CD14-positive monocyte (primary cell): Measurements from ENCODE around the gene ABCC11. TPM values are rescaled to one million over a fixed set of nuclear protein-coding genes. Genes with fewer than 3 reads are reported as not detected.

Experiments used
- DNase-seq, 3 donors: peaks; one replicate each; pipeline ENCODE4 v3.0.0-alpha.2; 2011 to 2022
- H2AFZ ChIP-seq: 2 replicates; pipeline ENCODE4 v1.6.0; 2012; ENCODE audit warnings: mild to moderate bottlenecking, low read depth, low read length, inconsistent platforms; ENCODE audit not compliant: insufficient read depth, poor library complexity, severe bottlenecking
- H3K27ac ChIP-seq, 2 donors: 1 replicate in 1 of 2; 2 replicates in 1 of 2; pipeline ENCODE4 v1.5.1; 2012 to 2013; ENCODE audit warnings: low read length in 2 of 2, control low read depth in 1 of 2, inconsistent platforms in 1 of 2, low read depth in 1 of 2, mild to moderate bottlenecking in 1 of 2
- H3K27me3 ChIP-seq, 2 donors: one replicate each; pipeline versions ENCODE4 v1.6.0 to v1.6.1; 2011 to 2013; ENCODE audit warnings: low read length in 2 of 2; ENCODE audit not compliant: control insufficient read depth in 2 of 2, insufficient read depth in 2 of 2
- H3K36me3 ChIP-seq, 2 donors: replicated peaks in 1 of 2; 1 replicate in 1 of 2; 2 replicates in 1 of 2; pipeline versions ENCODE4 v1.5.1 to v1.6.1; 2012 to 2013; ENCODE audit warnings: low read length in 2 of 2, control low read depth in 1 of 2, inconsistent platforms in 1 of 2, mild to moderate bottlenecking in 1 of 2; ENCODE audit not compliant: insufficient read depth in 2 of 2, control insufficient read depth in 1 of 2
- H3K4me1 ChIP-seq, 2 donors: 1 replicate in 1 of 2; 2 replicates in 1 of 2; pipeline versions ENCODE4 v1.5.1 to v1.6.1; 2012 to 2013; ENCODE audit warnings: low read length in 2 of 2, control low read depth in 1 of 2, inconsistent platforms in 1 of 2, mild to moderate bottlenecking in 1 of 2, moderate library complexity in 1 of 2; ENCODE audit not compliant: insufficient read depth in 2 of 2, control insufficient read depth in 1 of 2
- H3K4me2 ChIP-seq: replicated peaks from 2 replicates; pipeline ENCODE3; 2012; ENCODE audit warnings: low read length, moderate library complexity, mild to moderate bottlenecking; ENCODE audit not compliant: poor library complexity, severe bottlenecking; ENCODE audit errors: extremely low read depth
- H3K4me3 ChIP-seq, 3 experiments: fragments of 200-600 bp in 1 of 3; sonication (generic) in 1 of 3; replicated peaks in 1 of 3; 1 replicate in 2 of 3; 2 replicates in 1 of 3; pipeline ENCODE4 v1.5.1; 2011 to 2013; ENCODE audit warnings: low read length in 3 of 3, mild to moderate bottlenecking in 3 of 3, control low read depth in 2 of 3, low read depth in 2 of 3, inconsistent platforms in 1 of 3, moderate library complexity in 1 of 3
- H3K79me2 ChIP-seq: 2 replicates; pipeline ENCODE4 v1.6.0; 2012; ENCODE audit warnings: mild to moderate bottlenecking, control low read depth, inconsistent platforms, low read length, moderate library complexity; ENCODE audit not compliant: insufficient read depth
- H3K9ac ChIP-seq: 2 replicates; pipeline ENCODE4 v1.6.0; 2017; ENCODE audit warnings: low read length, mild to moderate bottlenecking; ENCODE audit not compliant: insufficient read depth, poor library complexity, severe bottlenecking
- H3K9me3 ChIP-seq, 2 donors: replicated peaks in 1 of 2; 1 replicate in 1 of 2; 2 replicates in 1 of 2; pipeline versions ENCODE4 v1.5.1 to v1.6.1; 2012 to 2013; ENCODE audit warnings: low read length in 2 of 2, control low read depth in 1 of 2; ENCODE audit not compliant: control insufficient read depth in 1 of 2, insufficient read depth in 1 of 2
- H4K20me1 ChIP-seq: 2 replicates; pipeline ENCODE4 v1.6.0; 2012; ENCODE audit warnings: mild to moderate bottlenecking, low read length, control low read depth, moderate library complexity; ENCODE audit not compliant: insufficient read depth
- H3K27ac Mint-ChIP-seq, 7 donors: one replicate each; pipeline ENCODE4 v1.8.0; 2020; ENCODE audit warnings: mild to moderate bottlenecking in 7 of 7, mixed read lengths in 7 of 7, moderate library complexity in 6 of 7, inconsistent platforms in 2 of 7
- H3K27me3 Mint-ChIP-seq, 3 donors: one replicate each; pipeline ENCODE4 v1.8.0; 2021 to 2022; ENCODE audit warnings: low read depth in 3 of 3, mild to moderate bottlenecking in 3 of 3, mixed read lengths in 3 of 3, moderate library complexity in 3 of 3, inconsistent platforms in 1 of 3
- H3K36me3 Mint-ChIP-seq, 2 donors: one replicate each; pipeline ENCODE4 v1.8.0; 2020; ENCODE audit warnings: mixed read lengths in 2 of 2, inconsistent platforms in 1 of 2, mild to moderate bottlenecking in 1 of 2
- H3K4me1 Mint-ChIP-seq: one replicate; pipeline ENCODE4 v1.8.0; 2020; ENCODE audit warnings: mild to moderate bottlenecking, mixed read lengths
- H3K4me3 Mint-ChIP-seq, 2 donors: one replicate each; pipeline ENCODE4 v1.8.0; 2020; ENCODE audit warnings: mild to moderate bottlenecking in 2 of 2, mixed read lengths in 2 of 2, moderate library complexity in 1 of 2
- H3K9me3 Mint-ChIP-seq, 7 donors: one replicate each; pipeline ENCODE4 v1.8.0; 2020 to 2022; ENCODE audit warnings: mixed read lengths in 7 of 7, mild to moderate bottlenecking in 6 of 7, moderate library complexity in 6 of 7, inconsistent platforms in 2 of 7
- CTCF ChIP-seq: fragments of 200-600 bp; IDR thresholded peaks from one replicate; pipeline ENCODE4 v1.8.0; 2022; ENCODE audit warnings: antibody characterized with exemption, mild to moderate bottlenecking
- WGBS: methylation state at CpG from one replicate; pipeline ENCODE4 v1.1.5; 2013; ENCODE audit warnings: missing lambda C conversion rate; ENCODE audit not compliant: insufficient coverage; 5-methylcytosine and 5-hydroxymethylcytosine counted together
- intact Hi-C, 2 donors: fragments of 100-400 bp; cut with micrococcal nuclease; formaldehyde crosslinking; loops; one replicate each; pipeline versions ENCODE4 v1.15.0 to v1.15.1; 2023
- polyA plus RNA-seq, 3 donors: library from polyadenylated mRNA; depleted of rRNA in 1 of 3; unstranded in 2 of 3; stranded (reverse) in 1 of 3; fragments of 300-500 nt in 2 of 3; fragments of >200 nt in 1 of 3; fragmentation: Illumina TruSeq in 2 of 3; gene quantifications; 1 replicate in 2 of 3; 2 replicates in 1 of 3; pipeline ENCODE4 v1.2.3, GENCODE V29; 2012 to 2021

Gene ABCC11
- polyA plus RNA-seq, 3 donors: 0.03 TPM; not detected in 2

GRCh38 chr16:48193846-48194245 lies 53.5 kb downstream of the ABCC11 start:
- 83% methylated on average over 5 of the region's 7 CpGs for WGBS
- peaks cover 0 to 4% (median 0%) of the 10 kb centered on the region in 7 donors for H3K9me3 Mint-ChIP-seq

GRCh38 chr16:48188449-48189102 lies 58.8 kb downstream of the ABCC11 start:
- intact Hi-C loops: no loop called here
- Mint-ChIP-seq H3K4me1 (peaks cover 37% of the 10 kb centered on the region), H3K27me3 (peaks cover 0 to 2% (median 0%) of the 10 kb centered on the region in 3 donors), H3K9me3 (peaks cover 0 to 3% (median 0%) of the 10 kb centered on the region in 7 donors), H3K27ac (peak overlapping the region; percentile 86 to 96 (median 92)), H3K4me3 (peak overlapping the region in 1 of 2 donors; percentile 73), H3K36me3 (peaks cover 0 to 3% of the 10 kb centered on the region in 2 donors)
- H3K9ac ChIP-seq: no peak overlapping the region
- H3K4me2 ChIP-seq: peak overlapping the region; percentile 41
- peak; percentile 82 to 91 (median 86) for DNase-seq
- peak overlapping the region; percentile 17 for H2AFZ ChIP-seq
- H3K4me1 ChIP-seq: peaks cover 26 to 28% of the 10 kb centered on the region in 2 donors
- no peaks in the 10 kb centered on the region for H3K79me2 ChIP-seq
- H3K4me3 ChIP-seq: peak overlapping the region in 1 of 3 experiments; percentile 38
- H3K9me3 ChIP-seq: no peaks in the 10 kb centered on the region
- H4K20me1 ChIP-seq: no peaks in the 10 kb centered on the region
- 41% methylated on average over 5 of the region's 6 CpGs for WGBS
- peak overlapping the region; percentile 38 to 75 for H3K27ac ChIP-seq
- H3K36me3 ChIP-seq: no peaks in the 10 kb centered on the region
- TF ChIP-seq CTCF: no peak
- H3K27me3 ChIP-seq: no peaks in the 10 kb centered on the region

More at GRCh38 chr16:48193846-48194245, 53.5 kb downstream of the ABCC11 start:
- Mint-ChIP-seq H3K4me3 (no peak overlapping the region), H3K27me3 (peaks cover 0 to 6% (median 0%) of the 10 kb centered on the region in 3 donors), H3K27ac (no peak overlapping the region), H3K36me3 (no peaks in the 10 kb centered on the region), H3K4me1 (peaks cover 16% of the 10 kb centered on the region)
- Histone ChIP-seq H4K20me1 (no peaks in the 10 kb centered on the region), H2AFZ (no peak overlapping the region), H3K4me3 (no peak overlapping the region), H3K27ac (no peak overlapping the region), H3K36me3 (no peaks in the 10 kb centered on the region), H3K27me3 (no peaks in the 10 kb centered on the region), H3K9ac (no peak overlapping the region), H3K9me3 (no peaks in the 10 kb centered on the region), H3K79me2 (no peaks in the 10 kb centered on the region), H3K4me2 (no peak overlapping the region), H3K4me1 (peaks cover 10 to 22% of the 10 kb centered on the region in 2 donors)
- DNase-seq: no peak
- no peak for TF ChIP-seq CTCF
- intact Hi-C loops: no loop called here
